BLaER1 treated with 17β-estradiol and CSF1 and Interleukin-3, amounts not matched to agents 10 nM and 100 nM (cell line): ENCODE results near the gene UBL5.
"Not testable (repeated sequence)": the region's sequence is repeated elsewhere in the genome, so short reads cannot be mapped to it uniquely, and the experiment has no call there.

Source experiments
- H3K27ac ChIP-seq, 11 experiments: shearing (Covaris generic); formaldehyde crosslinking; 2 replicates each; pipeline ENCODE4 v1.8.1; 2022
- H3K27me3 ChIP-seq, 11 experiments: shearing (Covaris generic); formaldehyde crosslinking; 2 replicates each; pipeline ENCODE4 v1.8.1; 2022
- H3K36me3 ChIP-seq, 11 experiments: shearing (Covaris generic); formaldehyde crosslinking; 2 replicates each; pipeline ENCODE4 v1.8.1; 2022
- H3K4me1 ChIP-seq, 10 experiments: shearing (Covaris generic); formaldehyde crosslinking; 2 replicates each; pipeline ENCODE4 v1.8.1; 2022
- H3K4me2 ChIP-seq, 11 experiments: shearing (Covaris generic); formaldehyde crosslinking; 2 replicates each; pipeline ENCODE4 v1.8.1; 2022
- H3K4me3 ChIP-seq, 10 experiments: shearing (Covaris generic); formaldehyde crosslinking; 2 replicates each; pipeline ENCODE4 v1.8.1; 2022
- H3K9ac ChIP-seq, 11 experiments: shearing (Covaris generic); formaldehyde crosslinking; 2 replicates each; pipeline ENCODE4 v1.8.1; 2022
- H3K9me3 ChIP-seq, 11 experiments: shearing (Covaris generic); formaldehyde crosslinking; replicated peaks in 1 of 11; 2 replicates each; pipeline ENCODE4 v1.8.1; 2022
- H4K20me1 ChIP-seq, 11 experiments: shearing (Covaris generic); formaldehyde crosslinking; 2 replicates each; pipeline ENCODE4 v1.8.1; 2022
- Cebpa-rat ChIP-seq, 11 experiments: shearing (Covaris generic); IDR thresholded peaks; 2 replicates each; pipeline ENCODE4 v1.8.1; 2022

UBL5 gene

DNA sequence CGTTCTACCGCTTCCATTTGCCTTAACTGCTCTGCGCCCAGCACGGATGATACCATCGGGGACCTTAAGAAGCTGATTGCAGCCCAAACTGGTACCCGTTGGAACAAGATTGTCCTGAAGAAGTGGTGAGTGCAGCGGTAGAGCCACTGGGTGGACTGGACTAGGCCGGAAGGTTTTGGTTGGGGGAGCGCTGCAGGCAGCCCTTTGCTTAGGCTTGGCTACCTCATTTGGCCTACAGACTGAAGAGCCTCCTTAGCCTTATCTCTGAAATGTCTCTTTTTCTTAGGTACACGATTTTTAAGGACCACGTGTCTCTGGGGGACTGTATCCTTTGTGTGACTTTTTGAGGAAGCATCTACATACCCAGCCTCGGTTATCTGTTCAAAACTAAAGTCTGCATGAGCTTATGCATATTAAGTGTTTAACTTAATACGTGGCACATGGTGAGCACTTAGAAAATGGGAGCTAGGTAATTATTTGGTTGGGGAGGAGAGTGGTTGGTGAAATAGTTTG is 889 bp downstream of the UBL5 start:
- Histone ChIP-seq H4K20me1 (peaks cover 17 to 76% (median 37%) of the 10 kb centered on the region in 11 experiments; a peak in 19 of 22 replicates), H3K9ac (peak overlapping the region; percentile 87 to 95 (median 92)), H3K4me1 (peaks cover 31 to 41% (median 34%) of the 10 kb centered on the region in 10 experiments), H3K4me3 (peak overlapping the region; percentile 82 to 100 (median 93)), H3K36me3 (peaks cover 28 to 75% (median 52%) of the 10 kb centered on the region in 11 experiments), H3K9me3 (no peaks in the 10 kb centered on the region), H3K27ac (peak overlapping the region; percentile 76 to 88 (median 83)), H3K27me3 (no peaks in the 10 kb centered on the region), H3K4me2 (peak overlapping the region; percentile 84 to 100 (median 97))
- TF ChIP-seq Cebpa-rat (IDR thresholded peaks at IDR 0.05) = no peak

- peaks cover 35 to 64% (median 48%) of the 10 kb centered on the region in 11 experiments for H3K36me3 ChIP-seq
- H3K4me1 ChIP-seq = peaks cover 19 to 31% (median 26%) of the 10 kb centered on the region in 10 experiments
- H3K27ac ChIP-seq = peak overlapping the region in 9 of 11 experiments; percentile 24 to 68 (median 44); a peak in 10 of 22 replicates
- H3K27me3 ChIP-seq = no peaks in the 10 kb centered on the region
- H4K20me1 ChIP-seq = peaks cover 9 to 66% (median 29%) of the 10 kb centered on the region in 11 experiments; a peak in 18 of 22 replicates
- TF ChIP-seq Cebpa-rat (IDR thresholded peaks at IDR 0.05) = no peak
- peak overlapping the region in 9 of 11 experiments; percentile 22 to 62 (median 49); a peak in 17 of 22 replicates for H3K4me2 ChIP-seq
- peak overlapping the region in 9 of 11 experiments; percentile 57 to 90 (median 70); a peak in 16 of 22 replicates for H3K9ac ChIP-seq
- peak overlapping the region; percentile 80 to 98 (median 94) for H3K4me3 ChIP-seq
- H3K9me3 ChIP-seq = no peaks in the 10 kb centered on the region
Measured at GRCh38 chr19:9834307-9834725, 6.6 kb downstream of the UBL5 start.

GRCh38 chr19:9834726-9835506 is 7.2 kb downstream of the UBL5 start, which contains the start of gene PIN1:
PIN1 (plus strand) TSS chr19:9835318; CDS start chr19:9835345, 27 bp downstream.
- no peak for TF ChIP-seq Cebpa-rat (IDR thresholded peaks at IDR 0.05)
- Histone ChIP-seq H3K27ac (peak within 1 kb of the TSS; percentile 60 to 84 (median 80)), H3K9me3 (no peaks in the 10 kb centered on the region), H3K4me2 (peak within 1 kb of the TSS; percentile 90 to 98 (median 95)), H3K4me3 (peak within 1 kb of the TSS; percentile 80 to 98 (median 94)), H3K27me3 (no peaks in the 10 kb centered on the region), H3K36me3 (peaks cover 35 to 64% (median 48%) of the 10 kb centered on the region in 11 experiments), H3K4me1 (peaks cover 13 to 25% (median 20%) of the 10 kb centered on the region in 10 experiments), H3K9ac (peak within 1 kb of the TSS; percentile 85 to 94 (median 89)), H4K20me1 (peaks cover 3 to 61% (median 23%) of the 10 kb centered on the region in 11 experiments; a peak in 19 of 22 replicates)

DNA sequence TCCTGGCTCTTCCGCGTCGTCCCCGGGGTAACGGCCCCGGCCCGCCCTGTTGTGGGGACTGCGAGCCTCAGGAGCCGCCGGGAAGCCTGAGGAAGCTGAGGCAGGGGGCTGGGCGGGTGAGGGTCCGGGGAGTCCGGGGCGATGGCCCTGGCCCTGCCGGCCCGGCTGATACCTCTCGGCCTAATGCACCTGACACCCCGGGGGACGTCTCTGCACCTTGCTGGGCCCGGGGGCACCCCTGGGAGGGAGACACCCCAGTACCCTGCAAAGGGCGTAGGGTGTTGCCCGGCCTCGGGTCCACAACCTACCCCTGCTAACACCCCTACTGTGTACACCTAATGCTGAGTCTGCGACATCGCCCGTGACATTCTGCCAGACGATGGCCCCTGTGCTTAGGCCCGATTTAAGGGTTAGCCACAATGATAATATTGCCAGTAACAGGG is 7.8 kb downstream of the UBL5 start:
- H3K27me3 ChIP-seq = no peaks in the 10 kb centered on the region
- peaks cover 0 to 61% (median 17%) of the 10 kb centered on the region in 11 experiments; a peak in 18 of 22 replicates for H4K20me1 ChIP-seq
- H3K4me1 ChIP-seq = peaks cover 12 to 25% (median 19%) of the 10 kb centered on the region in 10 experiments
- peak overlapping the region; percentile 85 to 94 (median 89) for H3K9ac ChIP-seq
- H3K4me2 ChIP-seq = peak overlapping the region; percentile 90 to 98 (median 95)
- H3K4me3 ChIP-seq = peak overlapping the region; percentile 80 to 98 (median 94)
- H3K27ac ChIP-seq = peak overlapping the region; percentile 60 to 84 (median 80)
- TF ChIP-seq Cebpa-rat (IDR thresholded peaks at IDR 0.05) = no peak
- no peaks in the 10 kb centered on the region for H3K9me3 ChIP-seq
- H3K36me3 ChIP-seq = peaks cover 35 to 64% (median 48%) of the 10 kb centered on the region in 11 experiments

DNA sequence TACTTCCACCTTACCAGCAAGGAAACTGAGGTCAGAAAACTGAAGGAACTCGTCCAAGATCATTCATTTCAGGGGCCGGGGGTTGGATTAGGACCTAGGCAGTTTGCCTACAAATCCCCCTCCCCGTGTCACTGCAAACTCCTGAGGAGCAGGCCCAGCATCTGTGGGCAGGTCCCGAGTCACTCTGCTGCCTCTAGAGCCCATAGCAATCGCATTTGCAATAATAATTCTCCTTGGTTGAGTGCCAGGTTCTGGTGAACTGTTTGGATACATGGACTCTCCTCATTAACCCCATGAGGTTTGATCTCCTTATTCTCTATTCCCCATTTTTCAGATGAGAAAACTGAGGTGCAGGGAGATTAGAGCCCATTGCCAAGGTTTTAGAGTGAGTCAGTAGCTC is 8.3 kb downstream of the UBL5 start:
- peaks cover 35 to 64% (median 48%) of the 10 kb centered on the region in 11 experiments for H3K36me3 ChIP-seq
- H4K20me1 ChIP-seq = peaks cover 0 to 61% (median 17%) of the 10 kb centered on the region in 11 experiments; a peak in 17 of 22 replicates
- H3K4me3 ChIP-seq = peak overlapping the region; percentile 80 to 98 (median 94)
- H3K9me3 ChIP-seq = no peaks in the 10 kb centered on the region
- peak overlapping the region; percentile 90 to 98 (median 95) for H3K4me2 ChIP-seq
- H3K27ac ChIP-seq = peak overlapping the region in 9 of 11 experiments; percentile 69 to 84 (median 80); a peak in 14 of 22 replicates
- TF ChIP-seq Cebpa-rat (IDR thresholded peaks at IDR 0.05) = no peak
- peaks cover 12 to 25% (median 19%) of the 10 kb centered on the region in 10 experiments for H3K4me1 ChIP-seq
- peak overlapping the region; percentile 85 to 94 (median 89) for H3K9ac ChIP-seq
- H3K27me3 ChIP-seq = no peaks in the 10 kb centered on the region

DNA sequence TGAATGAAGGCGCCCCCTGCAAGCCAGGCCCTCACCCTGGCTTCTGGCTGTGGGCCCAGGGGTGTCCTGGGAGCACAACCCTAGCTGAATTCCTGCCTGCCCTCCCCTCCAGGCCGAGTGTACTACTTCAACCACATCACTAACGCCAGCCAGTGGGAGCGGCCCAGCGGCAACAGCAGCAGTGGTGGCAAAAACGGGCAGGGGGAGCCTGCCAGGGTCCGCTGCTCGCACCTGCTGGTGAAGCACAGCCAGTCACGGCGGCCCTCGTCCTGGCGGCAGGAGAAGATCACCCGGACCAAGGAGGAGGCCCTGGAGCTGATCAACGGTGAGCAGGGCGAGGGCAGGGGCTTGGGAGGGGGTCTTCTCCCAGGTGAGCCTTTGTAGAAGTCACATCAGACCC is 10.6 kb downstream of the UBL5 start:
- no peak overlapping the region for H3K9ac ChIP-seq
- no peak overlapping the region for H3K4me2 ChIP-seq
- no peak for TF ChIP-seq Cebpa-rat (IDR thresholded peaks at IDR 0.05)
- H3K4me1 ChIP-seq = peaks cover 12 to 25% (median 19%) of the 10 kb centered on the region in 10 experiments
- no peaks in the 10 kb centered on the region for H3K27me3 ChIP-seq
- no peak overlapping the region for H3K4me3 ChIP-seq
- peaks cover 4 to 58% (median 32%) of the 10 kb centered on the region in 11 experiments; a peak in 19 of 22 replicates for H4K20me1 ChIP-seq
- H3K27ac ChIP-seq = no peak overlapping the region
- H3K36me3 ChIP-seq = peaks cover 54 to 66% (median 57%) of the 10 kb centered on the region in 11 experiments
- H3K9me3 ChIP-seq = peaks cover 0 to 12% (median 0%) of the 10 kb centered on the region in 11 experiments; a peak in 8 of 22 replicates

GRCh38 chr19:9839415-9839814 is 11.7 kb downstream of the UBL5 start:
- Histone ChIP-seq H3K4me3 (no peak overlapping the region), H4K20me1 (peaks cover 4 to 66% (median 38%) of the 10 kb centered on the region in 11 experiments; a peak in 20 of 22 replicates), H3K4me2 (no peak overlapping the region), H3K9me3 (peaks cover 0 to 19% (median 0%) of the 10 kb centered on the region in 11 experiments; a peak in 8 of 22 replicates), H3K27me3 (no peaks in the 10 kb centered on the region), H3K9ac (no peak overlapping the region), H3K4me1 (peaks cover 12 to 18% (median 14%) of the 10 kb centered on the region in 10 experiments), H3K27ac (no peak overlapping the region), H3K36me3 (peaks cover 65 to 76% (median 67%) of the 10 kb centered on the region in 11 experiments)
- TF ChIP-seq Cebpa-rat (IDR thresholded peaks at IDR 0.05) = no peak

DNA sequence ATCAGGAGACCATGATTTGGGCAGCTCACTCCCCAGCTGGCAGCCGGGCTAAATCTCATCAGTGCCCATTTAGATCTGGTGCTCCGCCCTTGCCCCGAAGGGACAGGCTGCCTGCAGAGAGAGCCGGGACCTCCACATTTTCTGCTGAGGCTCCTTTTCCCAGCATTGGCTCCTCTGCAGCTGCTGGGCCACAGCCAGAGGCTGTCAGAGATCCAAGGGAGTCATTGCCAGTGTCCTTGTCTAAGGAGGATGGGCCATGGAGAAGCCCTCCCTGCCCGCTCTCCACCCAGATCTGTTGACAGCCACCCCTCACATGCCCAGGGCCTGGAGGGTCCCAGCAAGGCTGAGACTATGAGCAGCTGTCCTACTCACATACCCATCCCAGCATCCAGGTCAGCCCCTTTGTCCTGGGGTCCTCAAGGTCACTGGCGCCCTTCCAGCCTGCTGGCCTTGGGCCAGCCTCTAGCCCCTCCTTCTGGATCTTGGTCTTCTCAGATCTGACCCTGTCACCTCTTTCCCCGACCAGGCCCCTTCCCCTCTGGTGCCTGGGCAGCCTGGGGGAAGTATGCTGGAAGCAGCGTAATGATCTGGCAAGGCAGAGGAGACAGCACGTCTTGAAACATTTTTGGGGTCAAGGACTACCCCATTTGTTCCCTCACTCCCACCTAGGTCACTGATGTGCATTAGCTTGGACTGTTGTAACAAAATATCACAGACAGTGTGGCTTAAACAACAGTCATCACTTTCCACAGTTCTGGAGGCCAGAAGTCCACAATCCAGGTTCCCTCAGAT is 15.3 kb downstream of the UBL5 start:
- no peak overlapping the region for H3K27ac ChIP-seq
- peaks cover 16 to 91% (median 57%) of the 10 kb centered on the region in 11 experiments; a peak in 21 of 22 replicates for H4K20me1 ChIP-seq
- no peaks in the 10 kb centered on the region for H3K27me3 ChIP-seq
- no peak for TF ChIP-seq Cebpa-rat (IDR thresholded peaks at IDR 0.05)
- H3K4me1 ChIP-seq = no peaks in the 10 kb centered on the region
- peaks cover 96 to 100% (median 99%) of the 10 kb centered on the region in 11 experiments for H3K36me3 ChIP-seq
- no peak overlapping the region for H3K4me3 ChIP-seq
- H3K4me2 ChIP-seq = no peak overlapping the region
- no peak overlapping the region for H3K9ac ChIP-seq
- H3K9me3 ChIP-seq = peaks cover 0 to 19% (median 0%) of the 10 kb centered on the region in 11 experiments; a peak in 8 of 22 replicates

DNA sequence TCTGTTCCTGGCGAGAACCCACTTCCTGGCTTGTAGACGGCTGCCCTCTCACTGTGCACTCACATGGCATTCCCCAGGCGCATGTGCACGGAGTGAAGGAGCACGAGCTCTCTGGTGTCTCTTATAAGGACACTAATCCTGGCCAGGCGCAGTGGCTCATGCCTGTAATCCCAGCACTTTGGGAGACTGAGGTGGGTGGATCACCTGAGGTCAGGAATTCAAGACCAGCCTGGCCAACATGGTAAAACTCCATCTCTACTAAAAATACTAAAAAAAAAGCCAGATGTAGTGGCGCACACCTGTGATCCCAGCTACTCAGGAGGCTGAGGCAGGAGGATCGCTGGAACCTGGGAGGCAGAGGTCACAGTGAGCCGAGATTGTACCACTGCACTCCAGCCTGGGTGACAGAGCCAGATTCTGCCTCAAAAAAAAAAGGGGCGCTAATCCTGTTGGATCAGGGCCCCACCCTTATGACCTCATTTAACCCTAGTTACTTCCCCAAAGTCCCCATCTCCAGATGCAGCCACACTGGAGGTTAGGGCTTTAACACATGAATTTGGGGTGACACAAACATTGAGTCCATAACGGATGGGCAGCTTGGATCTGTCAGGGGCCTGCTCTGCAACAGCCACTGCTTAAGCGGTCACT is 16.0 kb downstream of the UBL5 start:
- Histone ChIP-seq H3K9me3 (peaks cover 0 to 19% (median 0%) of the 10 kb centered on the region in 11 experiments; a peak in 8 of 22 replicates), H3K36me3 (peaks cover 96 to 100% (median 99%) of the 10 kb centered on the region in 11 experiments), H4K20me1 (peaks cover 16 to 91% (median 64%) of the 10 kb centered on the region in 11 experiments; a peak in 20 of 22 replicates)
- H3K4me2 ChIP-seq, H3K4me3 ChIP-seq, H3K9ac ChIP-seq, H3K27me3 ChIP-seq, H3K27ac ChIP-seq, H3K4me1 ChIP-seq: not testable (repeated sequence)
